Stomach smooth muscle (tissue), 2 donors: Measurements from ENCODE around the gene SP3.

ENCODE experiments used
- H3K27ac ChIP-seq: one replicate; pipeline ENCODE4 v1.7.0; 2013; ENCODE audit warnings: mild to moderate bottlenecking, low read length, inconsistent platforms
- H3K27me3 ChIP-seq, 2 donors: one replicate each; pipeline ENCODE4 v1.7.0; 2013; ENCODE audit warnings: low read length in 2 of 2; ENCODE audit not compliant: insufficient read depth in 2 of 2, control insufficient read depth in 1 of 2
- H3K36me3 ChIP-seq, 2 donors: one replicate each; pipeline ENCODE4 v1.7.0; 2013; ENCODE audit warnings: low read length in 2 of 2; ENCODE audit not compliant: control insufficient read depth in 2 of 2, insufficient read depth in 2 of 2
- H3K4me1 ChIP-seq: one replicate; pipeline ENCODE4 v1.7.0; 2013; ENCODE audit warnings: low read length; ENCODE audit not compliant: control insufficient read depth, insufficient read depth
- H3K4me3 ChIP-seq, 2 donors: one replicate each; pipeline ENCODE4 v1.7.0; 2013; ENCODE audit warnings: low read length in 2 of 2
- H3K9ac ChIP-seq, 2 donors: one replicate each; pipeline ENCODE4 v1.7.0; 2013; ENCODE audit warnings: low read length in 2 of 2, mild to moderate bottlenecking in 1 of 2
- H3K9me3 ChIP-seq, 2 donors: one replicate each; pipeline ENCODE4 v1.7.0; 2013; ENCODE audit warnings: low read length in 2 of 2; ENCODE audit not compliant: control insufficient read depth in 2 of 2
- donor health status: healthy.
- donor health status: Pancreatic carcinoma.

SP3 gene

DNA sequence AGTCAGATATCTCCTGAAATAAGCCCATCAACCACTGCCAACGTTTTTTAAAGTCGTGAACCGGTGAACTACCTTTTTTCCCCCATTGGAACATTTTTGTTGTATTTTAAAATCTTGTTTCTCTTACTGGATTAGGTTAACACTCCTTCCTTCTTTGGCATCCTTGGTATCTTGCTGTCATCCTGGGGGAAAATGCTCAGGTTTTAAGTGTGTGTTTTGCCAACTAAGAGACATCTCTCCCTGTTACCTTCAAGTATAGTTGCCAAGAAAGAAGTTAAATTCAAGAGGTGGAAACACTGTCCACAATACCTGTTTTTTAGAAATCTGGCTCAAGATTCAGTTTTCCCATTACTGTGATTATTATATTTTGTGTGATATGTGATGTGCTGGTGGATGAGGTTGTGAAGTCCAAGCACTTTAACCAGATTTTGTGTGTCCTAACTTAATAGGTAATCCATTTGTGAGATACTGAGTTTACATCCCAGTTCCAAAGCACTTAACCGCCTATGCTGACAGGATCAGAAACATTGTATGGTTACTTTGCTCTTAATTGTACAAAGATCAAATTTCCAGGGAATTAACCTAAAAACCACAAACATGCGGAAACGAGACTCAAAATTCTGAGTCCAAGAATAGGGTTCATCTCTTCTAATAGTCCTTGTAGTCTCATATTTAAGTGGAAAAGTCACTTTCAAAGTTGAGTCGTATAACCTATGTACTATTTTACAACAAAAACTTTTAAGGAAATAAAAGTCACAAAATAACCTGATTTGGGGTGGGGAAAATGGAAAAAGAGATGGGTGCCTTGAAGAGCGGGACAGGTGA is 1.3 kb upstream of the SP3 start:
- Histone ChIP-seq H3K9ac (peak overlapping the region; percentile 80 to 91), H3K27ac (peak overlapping the region; percentile 97), H3K36me3 (no peaks in the 10 kb centered on the region), H3K9me3 (no peaks in the 10 kb centered on the region), H3K4me1 (peaks cover 11% of the 10 kb centered on the region), H3K27me3 (no peaks in the 10 kb centered on the region), H3K4me3 (peak overlapping the region; percentile 65 to 90)

DNA sequence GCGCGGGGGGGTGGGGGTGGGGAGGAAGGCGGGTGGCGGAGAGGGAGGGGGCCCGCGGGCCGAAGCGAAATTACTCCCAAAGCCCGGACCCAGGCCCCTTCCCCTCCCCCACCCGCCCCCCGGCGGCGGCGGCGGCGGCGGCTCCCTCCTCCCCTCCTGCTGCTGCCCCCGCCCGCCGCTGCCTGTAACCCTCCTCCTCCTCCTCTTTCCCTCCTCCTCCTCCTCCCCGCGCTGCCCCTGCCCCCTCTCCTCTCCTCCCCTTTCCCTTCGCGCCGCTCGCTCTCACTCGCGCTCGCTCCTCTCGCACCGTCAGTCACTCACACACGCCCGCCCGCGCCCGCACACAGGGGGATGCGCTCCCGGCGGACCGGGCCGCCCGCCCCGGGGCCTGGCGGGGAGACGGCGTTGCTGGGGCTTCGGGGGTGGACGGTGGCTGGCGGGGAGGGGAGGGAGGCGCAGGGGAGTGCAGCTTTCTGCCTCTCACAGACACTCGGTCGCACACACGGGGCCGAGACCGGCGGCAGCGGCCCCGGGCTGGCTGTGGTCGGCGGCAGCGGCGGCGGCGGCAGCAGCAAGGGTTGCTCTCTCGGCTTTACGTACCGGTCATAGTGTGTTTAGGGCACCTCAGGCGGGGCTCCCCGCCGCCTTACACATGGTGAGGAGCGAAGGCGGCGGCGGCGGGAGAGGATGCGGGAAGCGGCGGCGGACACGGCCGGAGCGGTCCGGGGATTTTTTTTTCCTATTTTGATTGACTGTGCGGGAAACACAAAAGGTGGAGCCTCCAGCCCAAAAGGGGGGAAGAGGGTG is 405 bp downstream of the SP3 start:
- H3K36me3 ChIP-seq = no peaks in the 10 kb centered on the region
- peak overlapping the region; percentile 76 to 82 for H3K9ac ChIP-seq
- no peaks in the 10 kb centered on the region for H3K27me3 ChIP-seq

DNA sequence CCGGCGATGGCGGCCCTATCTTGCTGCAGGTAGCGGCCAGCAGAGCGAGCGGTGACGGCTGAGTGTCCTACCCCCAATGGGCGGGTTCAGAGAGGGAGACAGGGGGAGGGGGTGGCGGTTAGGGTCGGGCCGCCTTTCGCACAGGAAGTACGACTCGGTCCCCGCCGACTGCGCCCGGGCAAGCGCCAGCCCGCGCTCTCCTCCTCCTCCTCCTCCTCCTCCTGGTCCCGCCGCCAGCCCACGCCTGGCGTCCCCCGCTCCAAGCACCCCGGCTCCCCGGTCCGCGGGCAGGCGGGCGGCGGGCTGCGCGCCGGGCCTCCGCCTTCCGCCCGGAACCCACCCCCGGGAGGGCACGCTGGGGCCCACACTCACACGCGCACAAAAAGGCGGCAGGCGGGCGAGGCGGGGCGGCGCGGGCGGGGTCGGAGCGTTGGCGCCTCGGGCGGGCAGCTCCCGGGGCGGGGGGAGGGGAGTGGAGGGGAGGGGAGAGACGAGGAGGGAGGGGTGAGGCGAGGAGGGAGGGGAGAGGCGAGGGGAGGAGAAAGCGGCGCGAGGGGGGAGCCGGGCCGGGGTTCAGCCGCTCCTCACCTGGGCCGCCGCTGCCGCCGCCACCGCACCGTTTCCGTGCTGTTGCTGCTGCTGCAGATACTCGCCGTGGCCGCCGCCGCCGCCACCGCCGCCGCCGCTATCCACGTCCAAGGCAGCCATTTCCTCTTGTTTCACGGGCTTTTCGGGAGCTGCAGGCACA is 1.2 kb downstream of the SP3 start:
- Histone ChIP-seq H3K9ac (peak overlapping the region; percentile 29 to 73), H3K27me3 (no peaks in the 10 kb centered on the region), H3K36me3 (no peaks in the 10 kb centered on the region), H3K27ac (peak overlapping the region; percentile 62), H3K4me1 (peaks cover 18% of the 10 kb centered on the region), H3K9me3 (no peaks in the 10 kb centered on the region), H3K4me3 (peak overlapping the region; percentile 59 to 83)

More for the DNA sequence above, 405 bp downstream of the SP3 start:
- Histone ChIP-seq H3K4me1 (peaks cover 14% of the 10 kb centered on the region), H3K9me3 (no peaks in the 10 kb centered on the region), H3K4me3 (peak overlapping the region; percentile 69 to 90), H3K27ac (peak overlapping the region; percentile 97)

DNA sequence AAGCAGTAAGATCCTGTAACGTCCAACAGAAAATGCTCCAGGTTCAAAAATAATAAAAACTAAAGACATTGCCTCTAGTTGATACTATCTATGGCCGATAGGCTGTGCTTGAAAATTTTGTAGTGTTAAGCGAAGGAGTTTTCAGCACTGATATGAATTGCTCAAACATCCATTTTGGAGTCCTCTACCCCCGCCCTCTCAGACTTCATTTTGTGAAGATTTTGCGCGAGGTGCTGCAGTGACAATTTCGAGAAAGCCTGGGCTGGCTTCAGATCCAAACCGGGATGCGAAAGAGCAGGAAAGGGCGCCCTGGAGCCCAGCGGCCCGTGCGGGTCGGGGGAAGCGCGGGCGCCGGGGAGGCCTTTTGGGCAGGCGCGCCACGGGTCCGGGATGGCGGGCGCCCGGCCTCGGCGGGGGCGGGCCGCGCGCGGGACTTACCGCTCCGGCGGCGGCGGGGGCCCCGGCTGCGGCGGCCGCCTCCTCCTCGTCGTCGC is 1.8 kb downstream of the SP3 start:
- Histone ChIP-seq H3K4me1 (peaks cover 18% of the 10 kb centered on the region), H3K36me3 (no peaks in the 10 kb centered on the region), H3K27ac (peak overlapping the region; percentile 75), H3K27me3 (no peaks in the 10 kb centered on the region), H3K9me3 (no peaks in the 10 kb centered on the region), H3K4me3 (peak overlapping the region; percentile 81 to 83), H3K9ac (peak overlapping the region; percentile 73)

DNA sequence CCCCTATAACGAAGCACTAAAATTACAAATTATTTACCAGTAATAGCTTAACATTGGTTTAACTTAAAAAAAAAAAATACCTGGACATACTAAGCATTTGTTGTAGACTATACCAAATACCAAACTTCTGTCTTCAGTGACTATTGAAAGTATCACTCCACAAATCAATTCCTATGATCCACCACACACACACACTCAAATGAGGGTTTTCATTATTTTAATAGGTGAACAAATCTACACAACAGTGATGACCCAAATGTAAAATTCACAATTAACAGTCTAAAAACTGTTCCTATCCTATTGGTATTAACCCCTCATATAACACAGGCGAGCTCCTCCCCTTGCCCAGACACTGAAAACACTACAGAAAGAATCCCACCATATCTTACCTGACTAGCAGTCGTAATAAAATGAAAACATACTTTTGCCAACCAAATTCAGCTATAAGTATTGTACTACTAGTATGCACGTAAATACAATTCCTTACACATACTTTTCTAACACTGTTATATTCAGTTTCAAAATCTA is 2.5 kb downstream of the SP3 start:
- Histone ChIP-seq H3K27ac (peak overlapping the region; percentile 75), H3K4me3 (peak overlapping the region; percentile 81 to 83), H3K9ac (peak overlapping the region; percentile 47 to 73)

DNA sequence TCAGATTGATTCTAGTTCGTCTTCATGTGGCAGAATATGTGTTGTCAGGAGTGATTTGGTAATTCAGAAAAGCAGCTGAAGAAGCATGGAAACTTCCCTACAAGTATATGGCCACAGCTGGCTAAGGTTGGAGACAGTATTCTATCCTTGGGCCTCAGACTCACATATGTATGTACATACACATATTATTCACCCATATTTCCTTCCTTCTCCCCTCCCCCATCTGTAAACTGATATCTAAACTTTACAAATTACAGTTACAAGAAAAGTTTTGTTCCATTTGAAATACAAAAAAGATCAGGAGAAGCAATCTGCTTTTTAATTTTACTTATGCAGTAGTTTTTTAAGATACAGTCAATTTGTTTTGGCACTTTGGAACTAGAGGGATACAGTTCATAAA is 3.1 kb downstream of the SP3 start:
- Histone ChIP-seq H3K9me3 (no peaks in the 10 kb centered on the region), H3K36me3 (no peaks in the 10 kb centered on the region), H3K9ac (peak overlapping the region in 1 of 2 donors; percentile 73), H3K27me3 (no peaks in the 10 kb centered on the region), H3K4me3 (peak overlapping the region; percentile 81 to 83), H3K27ac (no peak overlapping the region), H3K4me1 (peaks cover 18% of the 10 kb centered on the region)

More for the DNA sequence above, 2.5 kb downstream of the SP3 start:
- Histone ChIP-seq H3K36me3 (no peaks in the 10 kb centered on the region), H3K27me3 (no peaks in the 10 kb centered on the region), H3K4me1 (peaks cover 18% of the 10 kb centered on the region), H3K9me3 (no peaks in the 10 kb centered on the region)

DNA sequence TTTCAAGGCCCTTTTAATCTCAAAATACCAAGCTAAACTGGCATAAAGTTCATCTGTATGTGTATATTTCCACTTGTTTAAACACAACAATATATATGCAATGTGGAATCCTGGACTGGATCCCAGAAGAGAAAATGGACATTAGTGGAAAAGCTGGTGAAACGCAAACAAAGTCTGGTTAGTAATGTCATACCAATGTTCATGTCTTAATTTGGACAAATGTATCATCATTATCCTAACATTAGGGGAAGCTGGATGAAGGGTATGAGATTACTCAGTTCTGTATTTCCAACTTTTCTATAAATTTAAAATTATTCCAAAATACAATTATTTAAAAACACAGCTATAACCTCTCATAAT is 3.8 kb downstream of the SP3 start:
- Histone ChIP-seq H3K27ac (no peak overlapping the region), H3K36me3 (no peaks in the 10 kb centered on the region), H3K9ac (no peak overlapping the region), H3K9me3 (no peaks in the 10 kb centered on the region), H3K4me3 (no peak overlapping the region), H3K27me3 (no peaks in the 10 kb centered on the region), H3K4me1 (peaks cover 15% of the 10 kb centered on the region)

DNA sequence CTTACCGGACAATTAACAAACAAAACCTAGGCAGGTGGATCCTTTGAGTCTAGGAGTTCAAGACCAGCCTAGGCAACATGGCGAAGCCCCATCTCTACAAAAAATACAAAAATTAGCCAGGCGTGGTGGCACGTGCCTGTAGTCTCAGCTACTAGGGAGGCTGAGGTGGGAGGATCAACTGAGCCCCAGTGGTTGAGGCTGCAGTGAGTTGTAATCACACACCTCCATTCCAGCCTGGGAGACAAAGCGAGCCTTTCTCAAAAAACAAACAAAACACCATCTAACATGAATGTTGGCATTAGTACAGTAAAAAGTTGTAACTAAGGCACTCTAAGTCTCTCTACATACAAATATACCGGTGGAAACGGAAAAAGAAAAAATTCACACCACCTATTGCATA is 5.3 kb downstream of the SP3 start:
- Histone ChIP-seq H3K4me3 (no peak overlapping the region), H3K27ac (no peak overlapping the region), H3K36me3 (peaks cover 10 to 11% of the 10 kb centered on the region in 2 donors), H3K27me3 (no peaks in the 10 kb centered on the region), H3K4me1 (peaks cover 11% of the 10 kb centered on the region), H3K9me3 (no peaks in the 10 kb centered on the region), H3K9ac (no peak overlapping the region)

DNA sequence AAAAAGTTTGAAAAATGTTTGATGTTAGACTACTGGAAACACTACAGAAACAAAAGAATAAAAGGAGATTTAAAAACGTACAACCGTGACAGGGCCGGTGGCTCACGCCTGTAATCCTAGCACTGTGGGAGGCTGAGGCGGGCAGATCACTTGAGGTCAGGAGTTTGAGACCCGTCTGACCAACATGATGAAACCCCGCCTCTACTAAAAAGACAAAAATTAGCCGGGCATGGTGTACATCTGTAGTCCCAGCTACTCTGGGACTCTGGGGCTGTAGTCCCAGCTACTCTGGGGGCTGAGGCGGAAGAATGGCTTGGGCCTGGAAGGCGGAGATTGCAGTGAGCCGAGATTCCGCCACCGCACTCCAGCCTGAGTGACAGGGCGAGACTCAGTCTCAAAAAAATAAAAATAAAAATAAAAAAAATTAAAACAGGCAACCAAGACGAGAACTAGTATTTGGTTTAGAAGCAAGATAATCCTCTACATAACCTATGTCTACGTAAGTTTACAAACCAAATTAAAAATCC is 5.8 kb downstream of the SP3 start:
- H3K4me1 ChIP-seq = peaks cover 11% of the 10 kb centered on the region
- no peak overlapping the region for H3K27ac ChIP-seq
- no peak overlapping the region for H3K4me3 ChIP-seq
- H3K9ac ChIP-seq = no peak overlapping the region
- H3K9me3 ChIP-seq = no peaks in the 10 kb centered on the region
- peaks cover 14% of the 10 kb centered on the region in 2 donors for H3K36me3 ChIP-seq
- H3K27me3 ChIP-seq = no peaks in the 10 kb centered on the region
